Mucosa of stomach (tissue), 1 donor: Measurements from ENCODE around the gene TCEAL8.
A peak's percentile ranks its signal among the peaks of the same experiment; 100 is the strongest.
"Not testable (repeated sequence)": the region's sequence is repeated elsewhere in the genome, so short reads cannot be mapped to it uniquely, and the experiment has no call there.

Experiments used
- H3K27me3 ChIP-seq: one replicate; pipeline ENCODE4 v1.7.0; 2013; ENCODE audit warnings: mild to moderate bottlenecking, low read length; ENCODE audit not compliant: control insufficient read depth, insufficient read depth
- H3K36me3 ChIP-seq: one replicate; pipeline ENCODE4 v1.7.0; 2013; ENCODE audit warnings: low read length; ENCODE audit not compliant: control insufficient read depth, insufficient read depth
- H3K4me1 ChIP-seq: one replicate; pipeline ENCODE4 v1.7.0; 2013; ENCODE audit warnings: mild to moderate bottlenecking, low read length; ENCODE audit not compliant: control insufficient read depth, insufficient read depth
- H3K4me3 ChIP-seq: one replicate; pipeline ENCODE4 v1.7.0; 2013; ENCODE audit warnings: low read length
- H3K9ac ChIP-seq: one replicate; pipeline ENCODE4 v1.7.0; 2013; ENCODE audit warnings: mild to moderate bottlenecking, low read length, moderate library complexity
- H3K9me3 ChIP-seq: one replicate; pipeline ENCODE4 v1.7.0; 2013; ENCODE audit warnings: mild to moderate bottlenecking, low read length, moderate library complexity; ENCODE audit not compliant: control insufficient read depth
- donor health status: Pancreatic carcinoma.

The TCEAL8 gene

DNA sequence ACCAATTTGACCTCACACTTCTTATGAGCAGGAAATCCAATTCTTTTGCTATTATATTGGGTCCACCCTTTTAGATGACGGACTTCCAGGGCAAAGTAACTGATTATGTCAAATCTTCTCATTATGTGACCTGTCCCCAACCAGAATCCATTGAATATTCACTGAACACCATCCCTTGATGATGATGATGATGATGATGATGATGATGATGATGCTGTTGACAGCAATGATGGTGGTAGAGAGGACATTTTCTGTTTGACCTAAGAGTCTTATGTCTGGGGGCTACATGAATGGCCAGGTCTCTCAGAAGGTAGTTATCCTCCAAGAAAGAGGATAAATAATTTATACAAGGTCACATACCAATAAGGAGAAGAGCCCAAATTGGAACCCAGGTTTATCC is 5.2 kb downstream of the TCEAL8 start:
- no peak overlapping the region for H3K9ac ChIP-seq
- no peaks in the 10 kb centered on the region for H3K27me3 ChIP-seq

DNA sequence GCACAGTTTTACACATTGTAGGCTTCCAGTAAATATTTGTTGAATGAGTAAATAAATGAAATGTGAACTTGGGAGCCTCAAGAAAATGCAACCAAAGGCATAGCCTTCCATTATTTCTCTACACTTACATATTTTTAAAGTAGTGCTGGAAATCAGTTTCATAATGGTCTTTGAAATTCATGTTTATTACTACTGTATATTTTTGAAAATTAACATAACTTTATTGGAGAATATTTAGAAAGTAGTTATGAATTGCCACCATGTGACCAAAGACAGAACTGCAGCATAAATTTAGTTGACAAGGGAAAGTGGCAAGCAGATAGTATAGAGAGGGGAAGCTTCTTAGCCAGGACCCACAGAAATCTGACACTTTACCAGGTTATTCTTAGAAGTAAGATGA is 6.4 kb downstream of the TCEAL8 start:
- Histone ChIP-seq H3K4me1 (no peaks in the 10 kb centered on the region), H3K4me3 (no peak overlapping the region), H3K36me3 (no peaks in the 10 kb centered on the region), H3K9ac (no peak overlapping the region), H3K9me3 (no peaks in the 10 kb centered on the region), H3K27me3 (no peaks in the 10 kb centered on the region)

More for the DNA sequence above, 5.2 kb downstream of the TCEAL8 start:
- Histone ChIP-seq H3K9me3 (no peaks in the 10 kb centered on the region), H3K4me3 (no peak overlapping the region), H3K36me3 (no peaks in the 10 kb centered on the region), H3K4me1 (no peaks in the 10 kb centered on the region)

DNA sequence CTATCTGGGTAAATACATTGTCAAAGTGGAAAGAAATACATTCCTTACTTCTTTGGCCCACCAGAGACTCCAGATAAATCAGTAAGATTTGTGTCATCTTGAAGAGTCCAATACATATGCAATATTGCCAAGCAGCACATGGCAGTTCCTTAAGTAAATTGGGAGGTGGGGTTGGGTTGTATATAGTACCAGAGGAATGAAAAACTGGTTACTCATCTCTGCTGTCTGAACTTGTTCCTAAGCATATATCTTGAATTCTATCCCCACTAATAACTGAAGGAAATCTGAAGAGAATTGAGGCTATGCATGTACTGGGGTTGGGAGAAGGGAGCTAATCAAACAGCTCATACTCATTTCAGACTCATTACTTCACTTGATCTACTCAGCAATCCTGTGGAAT is 14.8 kb downstream of the TCEAL8 start:
- H3K4me3 ChIP-seq = no peak overlapping the region

DNA sequence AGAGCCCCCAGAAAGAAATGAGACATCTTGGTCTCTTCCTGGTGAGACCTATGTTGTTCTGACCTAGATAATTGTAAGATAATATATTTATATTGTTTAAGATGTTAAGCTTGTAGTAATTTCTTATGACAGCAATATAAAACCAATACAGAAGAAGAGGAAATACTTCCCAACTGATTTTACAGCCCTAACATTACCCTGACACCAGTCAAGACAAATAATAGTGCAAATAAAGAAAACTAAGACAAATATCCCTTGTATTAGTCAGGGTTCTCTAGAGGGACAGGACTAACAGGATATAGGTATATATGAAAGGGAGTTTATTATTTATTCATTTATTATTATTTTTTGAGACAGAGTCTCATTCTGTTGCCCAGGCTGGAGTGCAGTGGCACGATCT is 18.7 kb downstream of the TCEAL8 start:
- no peaks in the 10 kb centered on the region for H3K27me3 ChIP-seq

More for the DNA sequence above, 14.8 kb downstream of the TCEAL8 start:
- Histone ChIP-seq H3K36me3 (no peaks in the 10 kb centered on the region), H3K9ac (no peak overlapping the region), H3K27me3 (no peaks in the 10 kb centered on the region), H3K4me1 (no peaks in the 10 kb centered on the region), H3K9me3 (no peaks in the 10 kb centered on the region)

DNA sequence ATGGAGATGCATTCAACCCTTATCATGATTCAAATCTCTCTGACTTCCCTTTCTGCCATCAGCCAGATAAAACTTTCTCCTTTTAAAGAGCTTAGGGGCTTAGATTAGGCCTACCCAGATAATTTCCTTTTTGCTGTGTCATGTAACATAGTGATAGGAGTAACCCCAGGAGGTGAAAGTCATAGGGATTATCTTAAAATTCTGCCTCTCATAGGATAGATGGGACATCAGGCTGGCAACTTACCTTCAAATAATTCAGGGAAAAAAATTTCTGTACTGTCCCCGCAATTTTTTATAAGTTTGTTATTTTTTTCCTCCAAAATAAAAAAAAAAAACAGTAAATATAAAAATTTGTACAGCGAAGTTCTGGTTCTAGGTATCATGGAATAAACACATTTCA is 19.3 kb downstream of the TCEAL8 start:
- H3K4me3 ChIP-seq, H3K9me3 ChIP-seq: not testable (repeated sequence)

More for the DNA sequence above, 18.7 kb downstream of the TCEAL8 start:
- no peaks in the 10 kb centered on the region for H3K4me1 ChIP-seq
- H3K9ac ChIP-seq = no peak overlapping the region
- no peak overlapping the region for H3K4me3 ChIP-seq
- no peaks in the 10 kb centered on the region for H3K9me3 ChIP-seq
- H3K36me3 ChIP-seq = no peaks in the 10 kb centered on the region

DNA sequence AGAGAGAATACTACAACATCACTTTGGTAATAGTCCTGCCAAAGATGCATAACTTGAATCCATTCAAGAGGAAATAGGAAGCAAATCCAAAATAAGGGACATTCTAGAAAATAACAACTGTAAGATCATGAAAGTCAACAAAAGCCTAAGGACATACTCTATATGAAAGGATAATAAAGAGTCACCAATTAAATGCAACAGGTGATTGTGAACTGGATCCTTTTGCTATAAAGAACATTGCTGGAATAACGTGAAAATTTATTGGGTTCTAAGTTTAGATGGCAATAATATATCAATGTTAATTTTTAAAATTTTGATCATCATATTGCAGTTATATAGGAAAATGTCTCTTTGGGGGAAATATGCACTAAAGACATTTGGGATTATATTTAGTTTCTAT is 20.1 kb downstream of the TCEAL8 start:
- Histone ChIP-seq H3K27me3 (no peaks in the 10 kb centered on the region), H3K9me3 (no peaks in the 10 kb centered on the region), H3K36me3 (no peaks in the 10 kb centered on the region), H3K9ac (no peak overlapping the region), H3K4me3 (no peak overlapping the region), H3K4me1 (no peaks in the 10 kb centered on the region)

More for the DNA sequence above, 19.3 kb downstream of the TCEAL8 start:
- H3K36me3 ChIP-seq, H3K9ac ChIP-seq, H3K4me1 ChIP-seq, H3K27me3 ChIP-seq: not testable (repeated sequence)

DNA sequence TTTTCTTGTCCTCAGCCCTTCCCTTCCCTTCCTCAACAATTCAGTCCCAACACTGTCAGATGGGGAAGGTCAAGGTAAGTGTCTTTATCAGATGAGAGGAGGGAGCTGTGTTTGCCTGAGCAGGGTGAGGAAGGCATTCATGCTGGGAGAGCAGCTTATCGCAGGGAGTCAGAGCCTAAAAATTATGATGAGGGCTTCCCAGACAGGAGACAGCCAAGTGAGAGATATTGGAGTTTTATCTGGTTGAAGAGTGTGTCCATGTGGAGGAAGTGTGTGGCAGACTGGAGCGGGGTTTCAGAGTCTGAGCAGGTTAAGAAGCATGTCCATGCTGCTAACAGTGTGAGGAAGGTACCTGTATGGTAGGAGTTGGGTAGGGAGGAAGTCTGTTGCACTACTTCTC is 21.7 kb downstream of the TCEAL8 start:
- no peaks in the 10 kb centered on the region for H3K36me3 ChIP-seq
- no peak overlapping the region for H3K9ac ChIP-seq
- no peaks in the 10 kb centered on the region for H3K4me1 ChIP-seq
- no peaks in the 10 kb centered on the region for H3K27me3 ChIP-seq
- no peaks in the 10 kb centered on the region for H3K9me3 ChIP-seq
- no peak overlapping the region for H3K4me3 ChIP-seq

DNA sequence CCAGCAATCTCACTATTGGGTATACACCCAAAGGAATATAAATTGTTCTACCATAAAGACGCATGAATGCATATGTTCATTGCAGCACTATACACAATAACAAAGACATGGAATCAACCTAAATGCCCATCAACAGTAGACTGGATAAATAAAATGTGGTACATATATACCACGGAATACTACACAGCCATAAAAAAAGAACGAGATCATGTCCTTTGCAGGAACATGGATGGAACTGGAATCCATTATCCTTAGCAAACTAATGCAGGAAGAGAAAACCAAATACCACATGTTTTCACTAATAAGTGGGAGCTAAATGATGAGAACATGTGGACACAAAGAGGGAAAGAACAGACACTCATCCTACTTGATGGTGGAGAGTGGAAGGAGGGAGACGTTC is 29.0 kb downstream of the TCEAL8 start:
- not testable (repeated sequence) for H3K36me3 ChIP-seq, H3K9ac ChIP-seq, H3K4me1 ChIP-seq, H3K9me3 ChIP-seq, H3K27me3 ChIP-seq, H3K4me3 ChIP-seq

DNA sequence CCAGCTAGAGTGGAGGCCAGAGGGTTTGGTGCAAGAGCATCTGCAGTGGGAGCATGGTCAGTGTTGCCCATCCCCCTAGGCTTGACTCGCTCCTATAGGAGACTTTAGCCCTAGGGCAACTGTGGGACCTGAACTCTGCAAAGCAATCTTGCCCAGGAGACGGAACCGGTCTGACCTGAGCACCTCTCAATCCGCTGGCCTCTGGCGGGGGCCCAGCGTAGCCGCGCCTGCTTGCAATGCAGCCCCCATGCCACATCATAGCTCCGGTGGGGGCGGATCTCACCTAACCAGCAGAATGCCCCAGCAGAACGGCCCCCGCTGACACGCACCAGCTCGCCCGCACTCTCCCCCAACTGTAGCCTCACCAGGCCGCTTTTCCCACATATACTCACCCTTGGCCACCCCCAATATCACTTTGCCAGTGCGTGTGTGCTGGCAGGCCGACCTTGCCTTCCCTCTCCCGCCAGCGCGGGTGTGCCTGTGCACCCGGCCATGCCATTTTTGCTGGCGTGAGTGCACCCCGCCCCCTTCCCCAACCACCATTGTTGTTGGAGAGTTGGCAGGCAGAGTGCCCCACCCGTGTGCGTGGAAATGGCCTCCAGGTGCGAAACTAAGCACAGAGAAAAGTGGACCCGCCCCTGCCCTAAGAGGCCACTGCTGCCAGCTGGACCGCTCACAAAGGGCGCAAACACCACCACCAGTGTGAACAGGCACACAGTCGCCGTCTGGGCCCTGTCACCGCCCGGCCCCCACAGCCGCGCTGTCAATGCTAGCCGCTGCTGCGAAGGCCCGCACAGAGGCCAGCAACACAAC is 34.2 kb downstream of the TCEAL8 start:
- Histone ChIP-seq H3K27me3 (no peaks in the 10 kb centered on the region), H3K9ac (no peak overlapping the region), H3K4me3 (no peak overlapping the region), H3K36me3 (no peaks in the 10 kb centered on the region), H3K4me1 (no peaks in the 10 kb centered on the region), H3K9me3 (no peaks in the 10 kb centered on the region)

DNA sequence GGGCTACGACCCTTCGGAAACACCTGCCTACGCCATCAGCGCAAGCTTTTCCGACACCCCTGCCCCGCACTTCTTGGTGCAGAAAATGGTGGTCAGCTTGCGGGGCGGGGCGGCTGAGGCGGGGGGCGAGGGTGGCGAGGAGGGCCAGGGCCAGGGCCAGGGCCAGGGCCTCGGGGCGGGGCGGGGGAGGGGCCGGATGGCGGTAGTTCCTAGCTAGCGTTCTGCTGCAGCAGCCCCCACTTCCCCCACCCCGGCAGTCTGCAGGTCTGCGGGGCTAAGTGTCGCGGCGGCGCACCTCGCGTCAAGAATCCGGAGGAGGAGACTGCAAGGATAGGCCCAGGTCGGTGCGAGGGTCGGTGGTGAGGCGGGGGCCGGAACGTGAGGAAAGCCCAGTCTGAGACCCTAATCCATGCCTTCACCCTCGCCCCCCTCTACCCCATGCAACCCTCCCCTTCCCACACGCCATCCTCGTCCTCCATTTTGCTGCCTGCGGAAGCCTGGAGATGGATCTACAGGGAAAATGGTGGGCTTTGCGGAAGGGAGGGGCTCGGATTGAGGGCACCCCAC is 39.4 kb downstream of the TCEAL8 start:
- no peaks in the 10 kb centered on the region for H3K9me3 ChIP-seq
- H3K36me3 ChIP-seq = no peaks in the 10 kb centered on the region
- H3K4me1 ChIP-seq = no peaks in the 10 kb centered on the region
- no peak overlapping the region for H3K4me3 ChIP-seq
- H3K27me3 ChIP-seq = no peaks in the 10 kb centered on the region
- peak overlapping the region; percentile 82 for H3K9ac ChIP-seq

DNA sequence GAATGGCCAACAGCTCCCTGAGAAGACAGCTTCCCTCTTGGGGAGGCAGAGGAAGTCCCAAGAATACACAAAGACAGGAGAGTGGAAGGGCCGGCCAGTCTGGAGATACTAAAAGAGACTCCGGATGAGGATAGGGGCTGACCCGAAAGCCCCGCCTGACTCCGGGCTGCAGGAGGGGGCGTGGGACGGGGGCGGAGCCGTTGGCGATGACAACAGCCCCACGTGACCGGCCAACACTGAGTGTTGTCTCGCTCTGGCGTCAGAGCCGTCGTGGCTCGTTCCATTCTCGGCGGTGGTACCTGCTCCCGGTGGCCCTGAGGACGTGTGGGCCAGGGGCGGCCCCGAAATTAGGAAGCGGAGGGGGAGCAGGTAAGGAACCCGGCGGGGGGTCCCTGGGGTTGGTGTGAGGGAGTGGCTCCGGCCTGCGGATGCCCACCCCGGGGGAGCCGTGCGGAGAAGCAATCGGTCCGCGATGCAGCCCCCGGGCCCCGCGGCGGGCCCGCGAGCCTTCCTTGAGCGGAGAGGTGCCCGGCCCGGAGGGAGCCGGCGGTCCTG is 40.0 kb downstream of the TCEAL8 start, which contains the start of gene BEX4:
TSS of gene BEX4 (plus strand) at position 239 of the 555 bp plus-strand sequence. CDS start 1,046 bp downstream, outside the sequence.
- H3K4me1 ChIP-seq = no peaks in the 10 kb centered on the region
- H3K27me3 ChIP-seq = no peaks in the 10 kb centered on the region
- H3K9ac ChIP-seq = peak within 1 kb of the TSS; percentile 82
- no peaks in the 10 kb centered on the region for H3K36me3 ChIP-seq
- no peak within 1 kb of the TSS for H3K4me3 ChIP-seq
- H3K9me3 ChIP-seq = no peaks in the 10 kb centered on the region

DNA sequence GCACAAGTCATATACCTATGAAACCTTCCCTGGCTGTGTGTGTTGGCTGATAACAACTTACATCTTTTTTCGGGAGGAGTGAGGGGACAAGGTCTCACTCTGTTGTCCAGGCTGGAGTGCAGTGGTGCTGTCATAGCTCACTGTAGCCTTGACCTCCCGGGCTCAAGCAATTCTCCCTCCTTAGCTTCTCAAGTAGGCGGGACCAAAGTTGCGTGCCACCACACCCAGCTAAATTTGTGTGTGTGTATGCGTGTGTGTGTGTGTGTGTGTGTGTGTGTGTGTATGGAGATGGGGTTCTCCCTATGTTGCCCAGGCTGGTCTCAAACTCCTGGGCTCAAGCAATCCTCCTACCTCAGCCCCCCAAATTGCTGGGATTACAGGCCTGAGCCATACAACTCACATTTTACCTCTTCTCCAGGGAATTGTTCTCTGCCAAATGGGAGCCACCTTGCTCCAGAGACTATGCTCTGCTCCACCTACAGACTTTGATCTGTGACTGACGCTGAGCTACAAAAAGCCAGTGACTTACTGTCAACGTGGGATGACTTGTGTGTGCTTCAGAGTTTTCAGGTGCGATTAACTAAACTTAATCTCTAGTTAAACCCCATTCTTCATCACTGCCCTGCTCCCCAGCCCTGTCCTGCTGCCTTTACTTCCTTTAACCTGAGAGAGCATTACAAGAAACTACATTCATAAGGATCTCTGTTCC is 42.1 kb downstream of the TCEAL8 start:
- H3K36me3 ChIP-seq = no peaks in the 10 kb centered on the region
- H3K27me3 ChIP-seq = no peaks in the 10 kb centered on the region
- H3K4me1 ChIP-seq = no peaks in the 10 kb centered on the region
- no peaks in the 10 kb centered on the region for H3K9me3 ChIP-seq
- no peak overlapping the region for H3K4me3 ChIP-seq
- H3K9ac ChIP-seq = no peak overlapping the region
